GM21619 (cell line): ENCODE results near the gene GATAD2B.

Experiments
- ATAC-seq: cut with Tn5 transposase; IDR thresholded peaks from one replicate; pipeline ENCODE4 v1.9.1; 2021; ENCODE audit not compliant: unreplicated experiment

Gene GATAD2B

DNA sequence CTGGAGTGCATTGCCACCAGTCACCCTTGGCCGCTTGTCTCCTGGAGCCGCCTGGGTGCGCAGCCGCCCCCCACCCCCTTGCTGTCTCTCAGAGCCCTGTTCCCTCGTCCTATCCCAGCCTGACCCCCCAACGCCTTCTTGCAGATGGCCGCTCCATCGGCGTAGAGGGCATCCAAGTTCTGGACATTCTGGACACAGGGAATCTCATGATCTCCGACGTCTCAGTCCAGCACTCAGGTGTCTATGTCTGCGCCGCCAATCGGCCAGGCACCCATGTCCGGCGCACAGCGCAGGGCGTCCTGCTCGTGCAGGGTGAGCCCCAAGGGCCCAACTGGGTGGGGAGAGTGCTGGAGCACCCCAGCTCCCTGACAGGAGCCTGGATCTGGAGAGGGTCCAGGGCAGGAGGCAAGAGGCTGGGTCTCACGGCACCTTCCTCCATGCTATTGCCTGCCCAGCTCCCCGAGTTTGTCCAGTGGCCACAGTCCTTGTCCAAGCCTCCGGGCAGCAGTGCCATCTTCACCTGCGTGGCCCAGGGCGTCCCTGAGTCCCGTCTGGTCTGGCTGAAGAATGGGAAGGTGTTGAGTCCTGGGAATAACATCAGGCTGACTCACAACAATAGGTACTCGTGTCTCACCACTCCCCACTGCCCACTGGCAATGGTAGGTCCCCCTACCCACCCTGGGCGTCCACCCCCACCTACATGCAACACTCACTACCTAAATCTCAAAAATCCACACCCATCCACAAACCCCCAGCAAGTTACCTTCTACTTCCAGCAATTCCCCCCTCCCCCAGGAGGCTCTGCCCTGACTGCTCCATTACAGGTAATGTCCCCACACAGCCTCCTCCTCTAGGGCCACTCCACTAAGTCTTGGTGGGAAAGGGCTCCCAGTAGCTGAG, 123.0 kb downstream of the GATAD2B start:
- ATAC-seq = no peak

DNA sequence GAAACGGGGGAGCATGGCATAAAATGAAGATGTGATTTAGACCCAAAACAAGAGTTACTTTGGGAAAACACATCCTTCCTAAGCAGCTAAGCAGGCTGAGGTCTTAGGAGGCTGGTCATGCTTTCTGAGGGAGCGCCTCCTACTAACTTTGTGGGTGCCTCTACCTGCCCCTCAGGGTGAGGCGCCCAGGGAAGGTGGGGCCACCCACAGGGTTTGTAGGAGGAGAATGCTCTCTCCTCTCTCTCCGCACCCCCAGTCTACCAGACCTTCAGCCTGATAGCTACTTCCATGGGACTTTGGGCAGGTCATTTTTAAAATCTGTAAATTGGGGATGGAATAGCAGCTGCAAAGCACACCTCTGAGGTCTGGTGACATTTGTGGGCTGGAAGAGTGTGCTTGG, 123.8 kb downstream of the GATAD2B start:
- no peak for ATAC-seq

- no peak for ATAC-seq
Measured at GRCh38 chr1:153798468-153798780, 124.3 kb downstream of the GATAD2B start.

GRCh38 chr1:153796786-153797659, 125.7 kb downstream of the GATAD2B start:
- ATAC-seq = peak; percentile 66

GRCh38 chr1:153795934-153796785, 126.6 kb downstream of the GATAD2B start:
- ATAC-seq = no peak

DNA sequence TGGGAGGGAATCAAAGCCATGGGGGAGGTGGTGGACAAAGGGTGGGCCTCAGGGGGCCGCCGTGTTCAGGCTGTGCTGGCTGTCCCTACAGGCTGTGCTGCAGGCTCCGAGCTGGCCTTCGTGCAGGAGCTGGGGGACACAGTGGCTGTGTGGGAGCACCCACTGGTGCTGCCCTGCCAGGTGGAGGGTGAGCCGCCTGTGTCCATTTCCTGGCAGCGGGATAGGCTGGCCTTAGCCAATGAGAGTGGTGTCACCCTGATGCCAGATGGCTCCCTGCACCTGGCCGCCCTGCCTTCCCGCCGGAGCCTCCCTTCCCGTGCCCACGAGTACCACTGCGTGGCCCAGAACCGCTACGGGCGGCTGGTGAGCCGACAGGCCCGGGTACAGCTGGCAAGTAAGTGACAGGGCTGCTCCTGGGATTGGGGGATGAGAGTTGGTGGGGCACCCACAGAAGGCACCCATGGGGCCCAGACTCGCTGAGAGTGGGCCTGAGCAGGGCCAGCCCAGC, 127.4 kb downstream of the GATAD2B start:
- ATAC-seq = no peak

DNA sequence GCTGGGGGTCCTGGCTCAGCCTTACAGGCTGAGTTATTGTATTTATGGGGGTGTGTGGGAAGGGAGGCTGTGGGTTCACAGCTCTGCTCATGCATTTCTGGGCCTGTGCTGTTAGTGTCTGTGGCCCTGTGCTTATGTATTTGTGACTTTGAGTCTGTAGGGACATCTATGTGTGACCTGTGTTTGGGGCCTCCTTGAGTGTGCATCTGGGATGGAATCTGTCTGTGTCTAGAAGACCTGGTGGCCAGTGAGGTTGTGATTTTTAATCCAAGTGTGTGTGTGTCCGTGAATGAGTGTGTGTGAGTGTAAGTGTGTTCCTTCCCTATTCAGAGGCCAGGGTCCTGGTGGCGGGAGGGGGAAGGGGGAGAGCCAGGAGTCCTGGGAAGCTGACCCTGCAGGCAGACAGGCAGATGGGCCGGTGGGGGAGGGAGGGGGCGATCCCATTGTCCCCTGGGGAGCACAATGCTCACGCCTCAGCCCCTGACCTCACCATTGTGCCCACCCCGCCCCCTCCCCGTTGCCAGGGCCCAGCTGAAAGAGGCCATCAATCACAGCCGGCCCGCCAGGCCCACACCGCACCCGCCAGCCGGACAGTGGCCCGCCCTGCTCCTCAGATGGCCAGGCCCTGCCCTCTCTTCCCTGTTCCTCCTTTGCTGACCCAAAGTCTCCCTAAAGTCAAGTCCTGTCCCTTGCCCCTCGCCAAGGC, 128.0 kb downstream of the GATAD2B start:
- ATAC-seq = no peak

- ATAC-seq = no peak
Measured at GRCh38 chr1:153793973-153794615, 128.7 kb downstream of the GATAD2B start.

DNA sequence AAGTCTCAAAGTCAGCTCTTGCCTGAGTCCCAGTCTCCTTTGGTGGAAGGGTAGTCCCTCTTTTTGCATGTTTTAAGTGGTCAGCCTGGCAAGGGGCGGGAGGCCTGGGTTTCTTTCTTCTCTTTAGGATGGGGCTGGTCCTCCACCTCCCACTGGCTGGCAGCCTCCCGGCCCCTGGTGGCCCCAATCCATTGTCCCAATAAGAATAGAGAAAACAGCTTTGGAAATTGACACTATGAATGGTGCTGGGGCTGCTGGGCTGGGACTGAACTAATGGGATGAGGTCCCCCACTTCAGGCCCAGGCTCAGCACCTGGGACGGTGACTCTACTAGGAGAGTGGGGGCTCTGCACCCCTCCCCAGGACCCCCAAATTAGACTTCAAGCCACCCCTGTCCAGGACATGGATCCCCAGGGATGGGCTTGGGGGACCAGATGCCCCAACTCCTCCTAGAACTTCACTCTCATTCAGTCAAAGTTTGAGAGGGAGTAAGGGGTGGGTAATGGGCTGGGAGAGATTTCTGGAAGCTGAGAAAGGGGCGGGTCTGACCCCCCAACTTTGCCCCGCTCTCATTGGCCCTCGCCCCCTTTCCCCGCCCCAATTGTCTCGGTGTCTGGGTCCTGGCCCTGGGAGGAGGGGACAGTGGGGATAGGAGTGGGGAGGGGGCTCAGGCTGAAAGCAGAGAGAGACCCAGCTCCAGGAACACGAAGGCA, 129.4 kb downstream of the GATAD2B start:
- no peak for ATAC-seq

DNA sequence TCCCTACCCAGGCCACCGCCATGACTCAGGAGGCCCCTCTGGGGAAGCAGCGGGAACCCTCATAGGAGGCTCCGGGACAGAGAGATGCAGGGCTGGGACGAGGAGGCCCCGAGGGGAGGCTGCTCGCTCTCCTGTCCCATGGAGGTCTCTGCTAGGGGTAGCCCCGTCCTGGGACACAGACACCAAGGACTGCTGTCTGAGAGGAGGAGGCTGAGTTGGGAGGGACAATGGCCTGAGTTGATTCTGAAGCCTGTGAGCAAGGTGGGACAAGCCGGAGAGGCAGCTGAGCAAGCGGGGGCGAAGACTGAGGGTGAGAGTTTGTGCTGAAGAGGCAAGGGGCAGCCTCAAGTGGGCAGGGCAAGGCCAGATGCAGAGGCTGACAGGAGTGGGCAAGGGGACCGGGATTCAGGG, 130.1 kb downstream of the GATAD2B start:
- ATAC-seq = no peak

- ATAC-seq = no peak
Measured at GRCh38 chr1:153791648-153792253, 131.0 kb downstream of the GATAD2B start.

DNA sequence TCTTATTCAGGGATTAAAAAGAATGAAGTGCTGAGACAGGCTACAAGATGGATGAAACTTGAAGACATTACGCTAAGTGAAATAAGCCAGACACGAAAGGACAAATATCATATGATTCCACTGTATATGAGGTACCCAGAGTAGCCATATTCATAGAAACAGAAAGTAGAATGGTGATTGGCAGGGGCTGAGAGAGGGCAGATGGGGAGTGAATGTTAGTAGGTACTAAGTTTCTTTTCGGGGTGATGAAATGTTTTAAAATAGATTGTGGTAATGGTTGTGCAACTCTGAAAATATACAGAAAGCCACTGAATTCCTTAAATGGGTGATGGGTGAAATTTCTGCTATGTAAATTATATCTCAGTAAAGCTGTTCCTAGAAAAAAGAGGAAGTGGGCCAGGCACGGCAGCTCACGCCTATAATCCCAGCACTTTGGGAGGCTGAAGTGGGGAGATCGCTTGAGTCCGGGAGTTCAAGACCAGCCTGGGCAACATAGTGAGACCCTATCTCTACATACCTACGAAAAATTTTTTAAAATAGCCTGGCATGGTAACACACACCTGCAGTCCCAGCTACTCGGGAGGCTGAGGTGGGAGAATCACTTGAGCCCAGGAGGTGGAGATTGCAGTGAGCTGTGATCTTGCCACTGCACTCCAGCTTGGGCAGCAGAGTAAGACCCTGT, 131.7 kb downstream of the GATAD2B start:
- ATAC-seq = peak; percentile 74

DNA sequence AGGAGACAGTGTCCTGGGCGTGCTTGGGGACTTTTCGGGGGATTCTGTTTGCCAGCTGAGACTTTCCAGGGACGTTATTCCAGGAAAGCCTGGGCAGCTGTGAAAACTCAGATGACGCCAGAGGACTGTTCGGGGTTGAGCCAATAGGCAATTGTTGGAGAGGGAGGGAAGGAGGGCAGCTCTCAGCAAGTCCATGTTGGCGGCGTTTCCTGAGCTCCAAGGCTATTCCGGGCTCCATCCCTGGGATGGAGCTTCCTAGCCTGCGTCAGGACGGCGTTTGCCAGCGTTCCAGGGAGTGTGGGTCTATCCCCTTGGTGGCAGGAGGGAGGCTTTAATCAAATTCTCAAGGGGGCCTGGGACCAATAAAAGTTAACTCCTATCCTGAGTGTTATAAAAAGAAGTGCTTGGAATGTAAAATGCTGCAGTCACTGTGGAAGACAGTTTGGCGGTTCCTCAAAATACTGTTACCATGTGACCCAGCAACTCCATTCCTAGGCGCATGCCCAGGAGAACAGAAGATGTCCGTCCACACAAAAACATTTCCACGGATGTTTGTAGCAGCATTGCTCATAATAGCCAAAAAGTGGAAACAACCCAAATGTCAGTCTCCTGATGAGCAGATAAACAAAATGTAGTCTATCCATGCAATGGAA, 132.3 kb downstream of the GATAD2B start:
- no peak for ATAC-seq

DNA sequence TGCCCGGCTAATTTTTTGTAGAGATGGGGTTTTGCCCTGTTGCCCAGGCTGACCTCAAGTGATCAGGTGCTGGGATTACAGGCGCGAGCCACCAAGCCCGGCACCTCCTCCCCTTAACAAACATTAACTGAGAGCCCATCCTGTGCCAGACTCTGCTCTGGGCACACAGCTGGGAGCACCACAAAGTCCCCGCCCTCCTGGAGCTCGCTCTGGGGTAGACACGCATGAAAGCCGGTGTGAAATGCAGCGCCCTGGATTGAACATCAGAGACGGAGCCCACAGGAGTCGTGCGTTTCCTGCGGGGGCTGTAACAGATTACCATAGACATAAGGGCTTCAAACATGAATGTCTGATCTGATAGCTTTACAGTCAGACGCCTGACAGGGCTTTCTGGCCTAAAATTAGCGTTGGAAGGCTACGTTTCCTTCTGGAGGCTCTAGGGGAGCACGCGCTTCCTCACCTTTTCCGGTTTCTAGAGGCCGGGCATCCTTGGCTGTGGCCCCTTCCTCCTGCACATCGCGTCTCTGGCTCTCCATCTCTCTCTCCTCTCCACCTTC, 133.2 kb downstream of the GATAD2B start:
- no peak for ATAC-seq

- no peak for ATAC-seq
Measured at GRCh38 chr1:153786038-153786790, 136.6 kb downstream of the GATAD2B start.
